MM.1S (cell line): ENCODE results near the gene CCDC192.
A peak's percentile ranks its signal among the peaks of the same experiment; 100 is the strongest.

ENCODE experiments used
- DNase-seq: peaks from one replicate; pipeline ENCODE4 v3.0.0-alpha.2; 2015
- H2AFZ ChIP-seq: fragments of 300-600 bp; sonication (generic); 2 replicates; pipeline ENCODE4 v1.6.0; 2016; ENCODE audit warnings: antibody characterized with exemption, low read length
- H3F3A ChIP-seq: fragments of 300-600 bp; sonication (generic); 2 replicates; pipeline ENCODE4 v1.6.1; 2016; ENCODE audit warnings: mild to moderate bottlenecking, antibody characterized with exemption, low read length, moderate library complexity, mixed read lengths; ENCODE audit not compliant: insufficient read depth
- H3K27ac ChIP-seq: fragments of 300-600 bp; sonication (generic); 2 replicates; pipeline ENCODE4 v1.5.1; 2016; ENCODE audit warnings: mild to moderate bottlenecking, low read length
- H3K27me3 ChIP-seq: fragments of 300-600 bp; sonication (generic); replicated peaks from 2 replicates; pipeline ENCODE4 v1.6.0; 2016; ENCODE audit warnings: low read length; ENCODE audit not compliant: insufficient read depth
- H3K36me3 ChIP-seq: fragments of 300-600 bp; sonication (generic); replicated peaks from 2 replicates; pipeline ENCODE4 v1.6.1; 2016; ENCODE audit warnings: mild to moderate bottlenecking, low read length, mixed read lengths; ENCODE audit not compliant: insufficient read depth
- H3K4me1 ChIP-seq: fragments of 300-600 bp; sonication (generic); 2 replicates; pipeline ENCODE4 v1.6.1; 2016; ENCODE audit warnings: low read length, mixed read lengths
- H3K4me2 ChIP-seq: fragments of 300-600 bp; sonication (generic); 2 replicates; pipeline ENCODE4 v1.6.0; 2016; ENCODE audit warnings: low read depth, low read length
- H3K4me3 ChIP-seq: fragments of 300-600 bp; sonication (generic); 2 replicates; pipeline ENCODE4 v1.5.1; 2016; ENCODE audit warnings: low read length, mixed read lengths
- H3K79me2 ChIP-seq: fragments of 300-600 bp; sonication (generic); 2 replicates; pipeline ENCODE4 v1.6.1; 2016; ENCODE audit warnings: mixed run types, low read length, mixed read lengths
- H3K9ac ChIP-seq: fragments of 300-600 bp; sonication (generic); 2 replicates; pipeline ENCODE4 v1.6.1; 2016; ENCODE audit warnings: low read length, mixed read lengths
- H3K9me2 ChIP-seq: fragments of 300-600 bp; sonication (generic); replicated peaks from 2 replicates; pipeline ENCODE4 v1.6.1; 2016; ENCODE audit warnings: mild to moderate bottlenecking, low read length, mixed read lengths; ENCODE audit not compliant: insufficient read depth
- H3K9me3 ChIP-seq: fragments of 300-600 bp; sonication (generic); replicated peaks from 2 replicates; pipeline ENCODE4 v1.6.1; 2016; ENCODE audit warnings: mild to moderate bottlenecking, low read length, mixed read lengths; ENCODE audit not compliant: insufficient read depth
- H4K20me1 ChIP-seq: fragments of 300-600 bp; sonication (generic); 2 replicates; pipeline ENCODE4 v1.6.1; 2016; ENCODE audit warnings: mild to moderate bottlenecking, low read length, moderate library complexity, mixed read lengths; ENCODE audit not compliant: insufficient read depth
- CTCF ChIP-seq: fragments of 300-600 bp; sonication (generic); IDR thresholded peaks from 2 replicates; pipeline ENCODE4 v1.5.1; 2016; ENCODE audit warnings: antibody characterized with exemption, low read length, mixed read lengths
- EZH2 ChIP-seq: fragments of 300-600 bp; sonication (generic); optimal IDR thresholded peaks from 2 replicates; pipeline ENCODE3; 2017; ENCODE audit warnings: low read depth, mild to moderate bottlenecking, antibody characterized with exemption, low read length, mixed read lengths
- EZH2phosphoT487 ChIP-seq: fragments of 300-600 bp; sonication (generic); IDR thresholded peaks from 2 replicates; pipeline ENCODE4 v1.6.1; 2018; ENCODE audit warnings: antibody characterized with exemption, low read length

Gene CCDC192

GRCh38 chr5:127925916-127926315 lies 222.7 kb downstream of the CCDC192 start:
- no peaks in the 10 kb centered on the region for H3K27me3 ChIP-seq
- no peak for DNase-seq
- H3K79me2 ChIP-seq = no peaks in the 10 kb centered on the region
- no peaks in the 10 kb centered on the region for H4K20me1 ChIP-seq
- H3K9me2 ChIP-seq = no peaks in the 10 kb centered on the region
- no peaks in the 10 kb centered on the region for H3K9me3 ChIP-seq
- H3K36me3 ChIP-seq = no peaks in the 10 kb centered on the region
- no peak overlapping the region for H3K4me3 ChIP-seq
- H3F3A ChIP-seq = no peaks in the 10 kb centered on the region
- no peaks in the 10 kb centered on the region for H3K4me1 ChIP-seq
- H2AFZ ChIP-seq = no peak overlapping the region
- no peak overlapping the region for H3K27ac ChIP-seq
- H3K4me2 ChIP-seq = no peak overlapping the region
- no peak for TF ChIP-seq EZH2phosphoT487
- no peak for TF ChIP-seq EZH2
- TF ChIP-seq CTCF = no peak
- H3K9ac ChIP-seq = no peak overlapping the region

- H3K4me2 ChIP-seq = peak overlapping the region; percentile 8; the same call in 1 of the 2 replicates
- no peaks in the 10 kb centered on the region for H3K9me3 ChIP-seq
These were observed 223.8 kb downstream of the CCDC192 start for GRCh38 chr5:127926974-127927373.

GRCh38 chr5:127928053-127928452 lies 224.9 kb downstream of the CCDC192 start:
- Histone ChIP-seq H3K27me3 (no peaks in the 10 kb centered on the region), H3K9ac (no peak overlapping the region), H3K27ac (no peak overlapping the region), H3K9me2 (no peaks in the 10 kb centered on the region), H3K4me1 (no peaks in the 10 kb centered on the region), H3K4me2 (no peak overlapping the region), H3K9me3 (no peaks in the 10 kb centered on the region), H3K79me2 (no peaks in the 10 kb centered on the region), H3K36me3 (no peaks in the 10 kb centered on the region), H2AFZ (no peak overlapping the region), H3F3A (no peaks in the 10 kb centered on the region), H4K20me1 (no peaks in the 10 kb centered on the region), H3K4me3 (no peak overlapping the region)
- no peak for DNase-seq
- TF ChIP-seq EZH2 (no peak), EZH2phosphoT487 (no peak), CTCF (no peak)

More at GRCh38 chr5:127926974-127927373, 223.8 kb downstream of the CCDC192 start:
- Histone ChIP-seq H2AFZ (no peak overlapping the region), H3K4me3 (no peak overlapping the region), H3K79me2 (no peaks in the 10 kb centered on the region), H3K4me1 (no peaks in the 10 kb centered on the region), H3K36me3 (no peaks in the 10 kb centered on the region), H3K9ac (no peak overlapping the region), H3K9me2 (no peaks in the 10 kb centered on the region), H3K27ac (no peak overlapping the region), H4K20me1 (no peaks in the 10 kb centered on the region), H3F3A (no peaks in the 10 kb centered on the region), H3K27me3 (no peaks in the 10 kb centered on the region)
- TF ChIP-seq EZH2 (no peak), EZH2phosphoT487 (no peak), CTCF (no peak)
- peak; percentile 23 for DNase-seq
